ENCODE data around the gene PTGR1.

DNA sequence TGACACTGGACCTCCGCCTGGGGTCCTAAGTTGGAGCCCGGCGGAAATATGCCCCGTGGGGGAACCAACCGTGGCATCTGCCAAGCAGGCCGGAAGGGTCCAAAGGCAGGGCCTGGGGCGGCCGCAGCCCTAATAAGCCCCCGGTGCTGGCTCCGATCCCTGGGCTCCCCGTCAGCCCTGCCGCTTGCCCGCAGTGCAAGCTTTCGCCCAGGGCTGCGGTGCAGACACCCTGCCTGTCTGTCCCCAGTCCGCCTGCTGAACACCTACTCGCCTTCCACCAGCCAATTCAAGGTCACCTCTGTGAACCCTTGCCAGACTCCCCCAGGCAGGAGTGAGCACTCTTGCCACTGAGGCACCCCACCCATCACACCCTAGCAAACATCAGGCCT, 502 bp upstream of the PTGR1 start:
- TF ChIP-seq, protein P1, sequence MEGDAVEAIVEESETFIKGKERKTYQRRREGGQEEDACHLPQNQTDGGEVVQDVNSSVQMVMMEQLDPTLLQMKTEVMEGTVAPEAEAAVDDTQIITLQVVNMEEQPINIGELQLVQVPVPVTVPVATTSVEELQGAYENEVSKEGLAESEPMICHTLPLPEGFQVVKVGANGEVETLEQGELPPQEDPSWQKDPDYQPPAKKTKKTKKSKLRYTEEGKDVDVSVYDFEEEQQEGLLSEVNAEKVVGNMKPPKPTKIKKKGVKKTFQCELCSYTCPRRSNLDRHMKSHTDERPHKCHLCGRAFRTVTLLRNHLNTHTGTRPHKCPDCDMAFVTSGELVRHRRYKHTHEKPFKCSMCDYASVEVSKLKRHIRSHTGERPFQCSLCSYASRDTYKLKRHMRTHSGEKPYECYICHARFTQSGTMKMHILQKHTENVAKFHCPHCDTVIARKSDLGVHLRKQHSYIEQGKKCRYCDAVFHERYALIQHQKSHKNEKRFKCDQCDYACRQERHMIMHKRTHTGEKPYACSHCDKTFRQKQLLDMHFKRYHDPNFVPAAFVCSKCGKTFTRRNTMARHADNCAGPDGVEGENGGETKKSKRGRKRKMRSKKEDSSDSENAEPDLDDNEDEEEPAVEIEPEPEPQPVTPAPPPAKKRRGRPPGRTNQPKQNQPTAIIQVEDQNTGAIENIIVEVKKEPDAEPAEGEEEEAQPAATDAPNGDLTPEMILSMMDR (IDR thresholded peaks at IDR 0.05; ENCODE audit: control extremely low read depth in 1 of 3, insufficient read depth in 1 of 3, low read depth in 1 of 3, low read length in 3 of 3), result no peak
- TF ChIP-seq POLR2AphosphoS5 (IDR thresholded peaks at IDR 0.05; ENCODE audit: low read depth, low read length), result no peak
- TF ChIP-seq MAFK (IDR thresholded peaks at IDR 0.05; ENCODE audit: low read depth, low read length), result no peak
- no peak for TF ChIP-seq FOSL1 (IDR thresholded peaks at IDR 0.05; ENCODE audit: insufficient read depth, low read depth, low read length)
- TF ChIP-seq SIRT6 (IDR thresholded peaks at IDR 0.05; ENCODE audit: low read length), result no peak
- TF ChIP-seq POLR2A (IDR thresholded peaks at IDR 0.05; ENCODE audit: control extremely low read depth in 1 of 2, low read depth in 2 of 2, low read length in 2 of 2), result no peak
- no peak for TF ChIP-seq SP1 (IDR thresholded peaks at IDR 0.05; ENCODE audit: low read depth, low read length)
- TF ChIP-seq GABPA (IDR thresholded peaks at IDR 0.05; ENCODE audit: borderline replicate concordance, insufficient read depth, low read length), result no peak
- no peak for TF ChIP-seq TEAD4 (IDR thresholded peaks at IDR 0.05; ENCODE audit: low read depth, low read length)
- no peak for TF ChIP-seq BRCA1 (IDR thresholded peaks at IDR 0.05; ENCODE audit: low read depth, low read length)

All from H1 (cell line).